ENCODE measurements around the gene GPR89A. TPM values are rescaled to one million over a fixed set of nuclear protein-coding genes. Genes with fewer than 3 reads are reported as not detected.
"Not testable (repeated sequence)": the region's sequence is repeated elsewhere in the genome, so short reads cannot be mapped to it uniquely, and the experiment has no call there.

Gene GPR89A
- 24.6 TPM for total RNA-seq (ENCODE audit: unreplicated experiment)
- long read RNA-seq, transcript GPR89A-201 (14 exons, 2,120 nt) = major isoform, 13 of 17 reads
- long read RNA-seq, partial matches to known transcripts = 1 of 17 reads
- long read RNA-seq, other reads (novel, unspliced or antisense) = 1 of 17 reads

GRCh38 chr1:145607833-145608733 is at the start of gene GPR89A:
TSS of gene GPR89A (plus strand) at chr1:145607988. CDS start at chr1:145608134, 146 bp downstream.
- peak; percentile 94 for DNase-seq (ENCODE audit: low spot score)
- H3K27me3 Mint-ChIP-seq (ENCODE audit: unreplicated experiment); H3K27ac Mint-ChIP-seq (ENCODE audit: unreplicated experiment); H3K4me1 Mint-ChIP-seq (ENCODE audit: unreplicated experiment); H3K36me3 Mint-ChIP-seq (ENCODE audit: low read depth, unreplicated experiment); H3K9me3 Mint-ChIP-seq (ENCODE audit: unreplicated experiment): not testable (repeated sequence)
- H3K4me3 Mint-ChIP-seq (ENCODE audit: unreplicated experiment) = peak within 1 kb of the TSS; percentile 89

DNA sequence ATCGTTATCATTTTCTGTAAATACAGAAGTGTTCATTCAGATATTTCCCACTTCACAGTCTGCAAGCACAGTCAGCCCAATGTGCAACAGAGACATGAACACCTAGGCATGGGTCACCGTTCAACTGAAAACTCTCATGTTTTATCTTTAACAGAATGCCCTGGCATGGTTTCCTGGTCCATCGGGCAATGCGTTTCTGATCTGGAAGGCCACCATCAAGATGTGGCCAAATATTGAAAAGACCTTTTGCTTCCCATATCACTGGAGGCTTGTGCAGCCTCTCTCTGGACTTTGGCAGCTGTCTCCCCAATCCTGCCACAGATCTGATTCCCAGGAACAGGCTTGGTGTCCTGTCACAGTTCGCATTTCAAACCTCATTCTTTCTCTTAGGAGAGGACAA is 21.0 kb upstream of the GPR89A start:
- not testable (repeated sequence) for DNase-seq (ENCODE audit: low spot score); H3K4me1 Mint-ChIP-seq (ENCODE audit: unreplicated experiment); H3K36me3 Mint-ChIP-seq (ENCODE audit: low read depth, unreplicated experiment); H3K9me3 Mint-ChIP-seq (ENCODE audit: unreplicated experiment); H3K27me3 Mint-ChIP-seq (ENCODE audit: unreplicated experiment); H3K4me3 Mint-ChIP-seq (ENCODE audit: unreplicated experiment); H3K27ac Mint-ChIP-seq (ENCODE audit: unreplicated experiment)

DNA sequence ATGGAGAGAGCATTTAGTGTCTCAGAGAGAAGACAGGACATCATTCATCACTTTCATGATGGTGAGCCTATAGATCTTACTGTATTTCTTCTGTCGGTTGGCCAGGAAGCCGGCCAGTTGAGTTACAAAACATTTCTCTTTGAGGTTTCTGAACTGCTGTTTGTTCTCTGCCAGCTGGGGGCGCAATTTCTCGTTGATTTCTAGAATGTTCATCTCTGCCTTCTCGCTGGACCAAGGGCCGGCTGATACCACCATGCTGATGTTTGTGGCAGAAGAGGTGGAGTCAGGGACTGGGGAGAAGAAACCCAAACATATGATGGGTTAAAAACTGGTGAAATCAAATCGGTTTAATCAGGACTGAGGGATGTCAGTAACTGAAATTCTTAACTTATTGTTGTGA is 17.0 kb upstream of the GPR89A start:
- TF ChIP-seq, protein P1, sequence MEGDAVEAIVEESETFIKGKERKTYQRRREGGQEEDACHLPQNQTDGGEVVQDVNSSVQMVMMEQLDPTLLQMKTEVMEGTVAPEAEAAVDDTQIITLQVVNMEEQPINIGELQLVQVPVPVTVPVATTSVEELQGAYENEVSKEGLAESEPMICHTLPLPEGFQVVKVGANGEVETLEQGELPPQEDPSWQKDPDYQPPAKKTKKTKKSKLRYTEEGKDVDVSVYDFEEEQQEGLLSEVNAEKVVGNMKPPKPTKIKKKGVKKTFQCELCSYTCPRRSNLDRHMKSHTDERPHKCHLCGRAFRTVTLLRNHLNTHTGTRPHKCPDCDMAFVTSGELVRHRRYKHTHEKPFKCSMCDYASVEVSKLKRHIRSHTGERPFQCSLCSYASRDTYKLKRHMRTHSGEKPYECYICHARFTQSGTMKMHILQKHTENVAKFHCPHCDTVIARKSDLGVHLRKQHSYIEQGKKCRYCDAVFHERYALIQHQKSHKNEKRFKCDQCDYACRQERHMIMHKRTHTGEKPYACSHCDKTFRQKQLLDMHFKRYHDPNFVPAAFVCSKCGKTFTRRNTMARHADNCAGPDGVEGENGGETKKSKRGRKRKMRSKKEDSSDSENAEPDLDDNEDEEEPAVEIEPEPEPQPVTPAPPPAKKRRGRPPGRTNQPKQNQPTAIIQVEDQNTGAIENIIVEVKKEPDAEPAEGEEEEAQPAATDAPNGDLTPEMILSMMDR (IDR thresholded peaks at IDR 0.05; ENCODE audit: unreplicated experiment) = peak; percentile 54
- H3K4me1 Mint-ChIP-seq (ENCODE audit: unreplicated experiment) = not testable (repeated sequence)

GRCh38 chr1:145592347-145592746 is 15.4 kb upstream of the GPR89A start:
- H3K4me3 Mint-ChIP-seq (ENCODE audit: unreplicated experiment); DNase-seq (ENCODE audit: low spot score); H3K36me3 Mint-ChIP-seq (ENCODE audit: low read depth, unreplicated experiment); H3K4me1 Mint-ChIP-seq (ENCODE audit: unreplicated experiment); H3K27ac Mint-ChIP-seq (ENCODE audit: unreplicated experiment); H3K27me3 Mint-ChIP-seq (ENCODE audit: unreplicated experiment); H3K9me3 Mint-ChIP-seq (ENCODE audit: unreplicated experiment): not testable (repeated sequence)

More for the DNA sequence above, 17.0 kb upstream of the GPR89A start:
- not testable (repeated sequence) for H3K36me3 Mint-ChIP-seq (ENCODE audit: low read depth, unreplicated experiment); H3K4me3 Mint-ChIP-seq (ENCODE audit: unreplicated experiment); H3K9me3 Mint-ChIP-seq (ENCODE audit: unreplicated experiment); H3K27ac Mint-ChIP-seq (ENCODE audit: unreplicated experiment); H3K27me3 Mint-ChIP-seq (ENCODE audit: unreplicated experiment)
- DNase-seq (ENCODE audit: low spot score) = peak; percentile 60

DNA sequence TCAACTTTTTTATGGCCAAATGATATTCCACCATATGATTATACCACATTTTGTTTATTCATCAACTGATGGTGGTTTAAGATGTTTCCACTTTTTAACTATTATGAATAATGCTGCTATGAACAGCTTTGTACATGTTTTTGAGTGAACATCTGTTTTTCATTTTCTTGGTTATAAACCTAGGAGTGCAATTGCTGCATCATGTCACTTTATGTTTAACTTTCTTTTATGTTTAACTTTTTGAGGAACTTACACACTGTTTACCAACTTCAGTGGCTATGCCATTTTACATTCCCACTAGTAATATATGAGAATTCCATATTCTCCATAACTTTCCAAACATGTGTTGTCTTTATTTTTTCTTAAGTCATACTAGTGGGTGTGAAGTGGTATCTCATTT is 12.4 kb upstream of the GPR89A start:
- not testable (repeated sequence) for H3K4me1 Mint-ChIP-seq (ENCODE audit: unreplicated experiment); H3K36me3 Mint-ChIP-seq (ENCODE audit: low read depth, unreplicated experiment); H3K27me3 Mint-ChIP-seq (ENCODE audit: unreplicated experiment); DNase-seq (ENCODE audit: low spot score); H3K4me3 Mint-ChIP-seq (ENCODE audit: unreplicated experiment); H3K27ac Mint-ChIP-seq (ENCODE audit: unreplicated experiment); H3K9me3 Mint-ChIP-seq (ENCODE audit: unreplicated experiment)

- not testable (repeated sequence) for H3K27ac Mint-ChIP-seq (ENCODE audit: unreplicated experiment); H3K4me3 Mint-ChIP-seq (ENCODE audit: unreplicated experiment); H3K36me3 Mint-ChIP-seq (ENCODE audit: low read depth, unreplicated experiment); DNase-seq (ENCODE audit: low spot score); H3K4me1 Mint-ChIP-seq (ENCODE audit: unreplicated experiment); H3K9me3 Mint-ChIP-seq (ENCODE audit: unreplicated experiment); H3K27me3 Mint-ChIP-seq (ENCODE audit: unreplicated experiment)
Observed at GRCh38 chr1:145596236-145596635, 11.6 kb upstream of the GPR89A start.

DNA sequence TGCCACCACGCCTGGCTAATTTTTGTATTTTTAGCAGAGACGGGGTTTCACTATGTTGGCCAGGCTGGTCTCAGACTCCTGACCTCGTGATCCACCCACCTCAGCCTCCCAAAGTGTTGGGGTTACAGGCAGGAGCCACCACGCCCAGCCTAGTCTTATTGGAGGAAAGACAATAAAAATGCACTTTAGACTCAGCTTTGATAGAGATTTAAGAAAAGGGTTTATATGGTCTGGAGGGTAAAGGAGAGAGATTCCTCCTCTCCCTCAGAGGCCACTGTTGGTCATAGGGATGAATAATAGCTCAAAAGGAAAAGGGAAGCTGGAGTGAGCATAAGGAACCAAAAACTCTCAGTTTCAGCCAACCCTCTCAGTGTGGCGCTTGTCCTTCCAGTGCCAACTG is 8.4 kb upstream of the GPR89A start:
- H3K27ac Mint-ChIP-seq (ENCODE audit: unreplicated experiment); H3K9me3 Mint-ChIP-seq (ENCODE audit: unreplicated experiment); H3K4me1 Mint-ChIP-seq (ENCODE audit: unreplicated experiment); H3K36me3 Mint-ChIP-seq (ENCODE audit: low read depth, unreplicated experiment); H3K27me3 Mint-ChIP-seq (ENCODE audit: unreplicated experiment); H3K4me3 Mint-ChIP-seq (ENCODE audit: unreplicated experiment); DNase-seq (ENCODE audit: low spot score): not testable (repeated sequence)

GRCh38 chr1:145601593-145601992 is 6.2 kb upstream of the GPR89A start:
- Mint-ChIP-seq H3K4me3 (ENCODE audit: unreplicated experiment) (no peak overlapping the region), H3K4me1 (ENCODE audit: unreplicated experiment) (no peaks in the 10 kb centered on the region), H3K27me3 (ENCODE audit: unreplicated experiment) (no peaks in the 10 kb centered on the region), H3K27ac (ENCODE audit: unreplicated experiment) (no peak overlapping the region), H3K36me3 (ENCODE audit: low read depth, unreplicated experiment) (no peaks in the 10 kb centered on the region), H3K9me3 (ENCODE audit: unreplicated experiment) (no peaks in the 10 kb centered on the region)
- TF ChIP-seq, protein P1 (IDR thresholded peaks at IDR 0.05; ENCODE audit: unreplicated experiment) = no peak
- no peak for DNase-seq (ENCODE audit: low spot score)

DNA sequence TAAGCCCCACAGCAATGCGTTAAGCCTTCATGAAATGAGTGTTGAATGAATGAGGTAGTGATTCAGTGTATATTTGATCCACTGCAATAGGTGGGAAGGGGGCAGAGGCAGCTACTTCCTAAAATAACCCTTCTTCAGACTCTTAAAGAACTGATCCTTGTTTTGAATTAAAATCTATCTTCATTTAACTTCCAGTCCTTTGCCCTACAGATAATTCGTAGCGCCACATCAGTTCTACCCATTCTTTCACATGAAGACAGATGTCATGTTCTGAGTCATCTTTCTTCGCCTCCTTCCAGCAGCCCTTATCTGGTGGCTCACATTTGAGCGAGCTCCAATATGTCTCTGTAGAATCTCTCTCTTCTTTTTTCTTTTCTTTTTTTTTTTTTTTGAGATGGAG is 948 bp upstream of the GPR89A start:
- not testable (repeated sequence) for H3K9me3 Mint-ChIP-seq (ENCODE audit: unreplicated experiment); DNase-seq (ENCODE audit: low spot score); H3K27me3 Mint-ChIP-seq (ENCODE audit: unreplicated experiment); H3K27ac Mint-ChIP-seq (ENCODE audit: unreplicated experiment); H3K4me3 Mint-ChIP-seq (ENCODE audit: unreplicated experiment); H3K36me3 Mint-ChIP-seq (ENCODE audit: low read depth, unreplicated experiment); H3K4me1 Mint-ChIP-seq (ENCODE audit: unreplicated experiment)

GRCh38 chr1:145607289-145607688 is 499 bp upstream of the GPR89A start:
- H3K27ac Mint-ChIP-seq (ENCODE audit: unreplicated experiment); H3K4me3 Mint-ChIP-seq (ENCODE audit: unreplicated experiment); H3K9me3 Mint-ChIP-seq (ENCODE audit: unreplicated experiment); H3K4me1 Mint-ChIP-seq (ENCODE audit: unreplicated experiment); DNase-seq (ENCODE audit: low spot score); H3K27me3 Mint-ChIP-seq (ENCODE audit: unreplicated experiment); H3K36me3 Mint-ChIP-seq (ENCODE audit: low read depth, unreplicated experiment): not testable (repeated sequence)

Data from endothelial cell (in vitro differentiated cells).